NB4 (cell line): ENCODE results near the gene NEK8.

Source experiments
- POLR2A ChIP-seq: IDR thresholded peaks from 2 replicates; pipeline ENCODE4 v1.6.1; 2011; ENCODE audit warnings: mild to moderate bottlenecking; ENCODE audit not compliant: insufficient read length; ENCODE audit errors: extremely low read depth
- TF ChIP-seq, protein P1 (sequence below): IDR thresholded peaks from one replicate; pipeline ENCODE4 v1.5.1; 2012; ENCODE audit warnings: low read depth, low read length
- TF ChIP-seq, protein P2 (sequence below): IDR thresholded peaks from 2 replicates; pipeline ENCODE4 v1.6.1; 2011; ENCODE audit warnings: low read depth, low read length

GRCh38 chr17:28707339-28707720, 21.3 kb upstream of the NEK8 start:
- TF ChIP-seq, protein P1, sequence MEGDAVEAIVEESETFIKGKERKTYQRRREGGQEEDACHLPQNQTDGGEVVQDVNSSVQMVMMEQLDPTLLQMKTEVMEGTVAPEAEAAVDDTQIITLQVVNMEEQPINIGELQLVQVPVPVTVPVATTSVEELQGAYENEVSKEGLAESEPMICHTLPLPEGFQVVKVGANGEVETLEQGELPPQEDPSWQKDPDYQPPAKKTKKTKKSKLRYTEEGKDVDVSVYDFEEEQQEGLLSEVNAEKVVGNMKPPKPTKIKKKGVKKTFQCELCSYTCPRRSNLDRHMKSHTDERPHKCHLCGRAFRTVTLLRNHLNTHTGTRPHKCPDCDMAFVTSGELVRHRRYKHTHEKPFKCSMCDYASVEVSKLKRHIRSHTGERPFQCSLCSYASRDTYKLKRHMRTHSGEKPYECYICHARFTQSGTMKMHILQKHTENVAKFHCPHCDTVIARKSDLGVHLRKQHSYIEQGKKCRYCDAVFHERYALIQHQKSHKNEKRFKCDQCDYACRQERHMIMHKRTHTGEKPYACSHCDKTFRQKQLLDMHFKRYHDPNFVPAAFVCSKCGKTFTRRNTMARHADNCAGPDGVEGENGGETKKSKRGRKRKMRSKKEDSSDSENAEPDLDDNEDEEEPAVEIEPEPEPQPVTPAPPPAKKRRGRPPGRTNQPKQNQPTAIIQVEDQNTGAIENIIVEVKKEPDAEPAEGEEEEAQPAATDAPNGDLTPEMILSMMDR, result no peak
- no peak for TF ChIP-seq POLR2A
- TF ChIP-seq, protein P2, sequence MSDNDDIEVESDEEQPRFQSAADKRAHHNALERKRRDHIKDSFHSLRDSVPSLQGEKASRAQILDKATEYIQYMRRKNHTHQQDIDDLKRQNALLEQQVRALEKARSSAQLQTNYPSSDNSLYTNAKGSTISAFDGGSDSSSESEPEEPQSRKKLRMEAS, result no peak
